H1 (cell line): ENCODE measurements around the gene GGA3. TPM values are rescaled to one million over a fixed set of nuclear protein-coding genes. Genes with fewer than 3 reads are reported as not detected.

Experiments
- CTCF ChIA-PET: fragments of 300-600 bp; sonication (Branson Sonifier 250); formaldehyde crosslinking; loops from one replicate; lab custom pipeline; 2021; ENCODE audit not compliant: partially characterized antibody; lab: Charles Lee
- POLR2A ChIA-PET: fragments of 300-600 bp; sonication (Branson Sonifier 250); formaldehyde crosslinking; loops from one replicate; lab custom pipeline; 2021; ENCODE audit warnings: inconsistent platforms; ENCODE audit not compliant: partially characterized antibody; lab: Charles Lee
- DNase-seq, 2 experiments: peaks; one replicate each; pipeline versions ENCODE4 v3.0.0 to v3.0.0-alpha.2; 2010 to 2022; ENCODE audit warnings: low spot score in 2 of 2, low read depth in 1 of 2, mixed read lengths in 1 of 2
- FAIRE-seq: peaks from 2 replicates; lab custom pipeline; 2011; peaks lifted over from hg19 to GRCh38; lab: Jason Lieb, UNC
- H2AFZ ChIP-seq: 2 replicates; pipeline ENCODE4 v1.8.1; 2012; ENCODE audit warnings: low read length, inconsistent platforms
- H2AK5ac ChIP-seq: 2 replicates; pipeline ENCODE4 v1.6.1; 2013; ENCODE audit warnings: low read depth, low read length
- H2BK120ac ChIP-seq: replicated peaks from 2 replicates; pipeline ENCODE3; 2013; ENCODE audit warnings: low read depth, low read length, inconsistent platforms
- H2BK12ac ChIP-seq: 2 replicates; pipeline ENCODE4 v1.6.1; 2013; ENCODE audit warnings: low read depth, low read length
- H2BK15ac ChIP-seq: 2 replicates; pipeline ENCODE4 v1.6.1; 2013; ENCODE audit warnings: low read length
- H2BK20ac ChIP-seq: 2 replicates; pipeline ENCODE4 v1.6.1; 2013; ENCODE audit warnings: low read length
- H2BK5ac ChIP-seq: 2 replicates; pipeline ENCODE4 v1.6.1; 2013; ENCODE audit warnings: low read depth, low read length
- H3K14ac ChIP-seq: 2 replicates; pipeline ENCODE4 v1.6.1; 2013; ENCODE audit warnings: inconsistent platforms; ENCODE audit not compliant: insufficient read length
- H3K18ac ChIP-seq: 2 replicates; pipeline ENCODE4 v1.6.1; 2013; ENCODE audit warnings: low read length; ENCODE audit errors: extremely low read depth
- H3K23ac ChIP-seq: 2 replicates; pipeline ENCODE4 v1.6.1; 2013; ENCODE audit warnings: inconsistent platforms; ENCODE audit not compliant: insufficient read length
- H3K23me2 ChIP-seq: 2 replicates; pipeline ENCODE4 v1.6.1; 2013; ENCODE audit warnings: low read depth, low read length
- H3K27ac ChIP-seq: 2 replicates; pipeline ENCODE4 v1.6.1; 2011; ENCODE audit warnings: low read depth, low read length, inconsistent platforms
- H3K27me3 ChIP-seq, 4 experiments: replicated peaks in 1 of 4; 1 replicate in 1 of 4; 2 replicates in 3 of 4; pipeline versions ENCODE4 v1.6.1 to v1.8.1; 2011 to 2013; ENCODE audit warnings: low read length in 3 of 4, mild to moderate bottlenecking in 3 of 4, inconsistent platforms in 2 of 4, mixed read lengths in 2 of 4, moderate library complexity in 1 of 4; ENCODE audit not compliant: control insufficient read depth in 3 of 4, insufficient read depth in 3 of 4; ENCODE audit errors: extremely low read depth in 1 of 4
- H3K36me3 ChIP-seq, 4 experiments: 2 replicates each; pipeline versions ENCODE4 v1.6.1 to v1.8.1; 2011 to 2013; ENCODE audit warnings: mild to moderate bottlenecking in 4 of 4, low read length in 3 of 4, moderate library complexity in 2 of 4, control low read depth in 1 of 4, inconsistent platforms in 1 of 4; ENCODE audit not compliant: insufficient read depth in 4 of 4, control insufficient read depth in 2 of 4
- H3K4ac ChIP-seq: replicated peaks from 2 replicates; pipeline ENCODE3; 2013; ENCODE audit warnings: low read length, low read depth, mixed read lengths, inconsistent platforms; ENCODE audit not compliant: insufficient read length
- H3K4me1 ChIP-seq, 4 experiments: replicated peaks in 1 of 4; 1 replicate in 1 of 4; 2 replicates in 3 of 4; pipeline versions ENCODE4 v1.6.1 to v1.8.1; 2011 to 2013; ENCODE audit warnings: low read length in 3 of 4, inconsistent platforms in 2 of 4, mixed read lengths in 1 of 4; ENCODE audit not compliant: insufficient read depth in 4 of 4, control insufficient read depth in 3 of 4
- H3K4me2 ChIP-seq, 2 experiments: 2 replicates each; pipeline versions ENCODE4 v1.6.1 to v1.8.1; 2011 to 2013; ENCODE audit warnings: low read depth in 2 of 2, low read length in 2 of 2, control low read depth in 1 of 2, inconsistent platforms in 1 of 2, mild to moderate bottlenecking in 1 of 2; ENCODE audit not compliant: insufficient read depth in 1 of 2
- H3K4me3 ChIP-seq, 4 experiments: fragments of 200-600, 300-600 bp in 1 of 4; sonication (generic), shearing (Covaris generic), sonication (Bioruptor Twin) in 1 of 4; 2 replicates each; pipeline versions ENCODE4 v1.5.1 to v1.8.1; 2011 to 2016; ENCODE audit warnings: low read length in 4 of 4, low read depth in 3 of 4, control low read depth in 2 of 4, inconsistent platforms in 2 of 4, mild to moderate bottlenecking in 2 of 4, mixed read lengths in 1 of 4, moderate library complexity in 1 of 4; ENCODE audit not compliant: insufficient read depth in 2 of 4; ENCODE audit errors: extremely low read depth in 1 of 4
- H3K56ac ChIP-seq: replicated peaks from 2 replicates; pipeline ENCODE3; 2013; ENCODE audit warnings: low read depth, mild to moderate bottlenecking, mixed read lengths, low read length, inconsistent platforms; ENCODE audit not compliant: insufficient read length
- H3K79me1 ChIP-seq: 2 replicates; pipeline ENCODE4 v1.6.1; 2013; ENCODE audit warnings: low read depth, low read length, control low read depth
- H3K79me2 ChIP-seq, 2 experiments: 2 replicates each; pipeline versions ENCODE4 v1.6.1 to v1.8.1; 2012 to 2013; ENCODE audit warnings: low read length in 2 of 2, mild to moderate bottlenecking in 2 of 2, inconsistent platforms in 1 of 2; ENCODE audit not compliant: insufficient read depth in 2 of 2, control insufficient read depth in 1 of 2
- H3K9ac ChIP-seq, 4 experiments: replicated peaks in 1 of 4; 1 replicate in 1 of 4; 2 replicates in 3 of 4; pipeline versions ENCODE4 v1.6.1 to v1.8.1; 2011 to 2013; ENCODE audit warnings: low read depth in 3 of 4, low read length in 3 of 4, control low read depth in 2 of 4, mild to moderate bottlenecking in 2 of 4, moderate library complexity in 2 of 4, inconsistent platforms in 1 of 4; ENCODE audit errors: extremely low read depth in 1 of 4
- H3K9me3 ChIP-seq, 2 experiments: 2 replicates each; pipeline versions ENCODE4 v1.6.1 to v1.8.1; 2012 to 2013; ENCODE audit warnings: mild to moderate bottlenecking in 2 of 2, moderate library complexity in 2 of 2, control low read depth in 1 of 2, inconsistent platforms in 1 of 2, low read depth in 1 of 2, low read length in 1 of 2, mixed read lengths in 1 of 2; ENCODE audit not compliant: insufficient read depth in 2 of 2
- H4K20me1 ChIP-seq, 2 experiments: replicated peaks in 1 of 2; 2 replicates each; pipeline versions ENCODE3 to v1.8.1; 2011 to 2013; ENCODE audit warnings: inconsistent platforms in 2 of 2, low read length in 2 of 2, mild to moderate bottlenecking in 1 of 2; ENCODE audit not compliant: insufficient read depth in 2 of 2, control insufficient read depth in 1 of 2
- H4K5ac ChIP-seq: 2 replicates; pipeline ENCODE4 v1.6.1; 2013; ENCODE audit warnings: low read length, low read depth, mixed read lengths, inconsistent platforms; ENCODE audit not compliant: insufficient read length
- H4K8ac ChIP-seq: 2 replicates; pipeline ENCODE4 v1.8.0; 2013; ENCODE audit warnings: mild to moderate bottlenecking, moderate library complexity, low read length, inconsistent platforms; ENCODE audit not compliant: insufficient read depth; ENCODE audit errors: extremely low read depth
- H4K91ac ChIP-seq: replicated peaks from 2 replicates; pipeline ENCODE3; 2013; ENCODE audit warnings: low read length, mixed read lengths, inconsistent platforms; ENCODE audit not compliant: insufficient read length
- ASH2L ChIP-seq: fragments of 200-600, 300-600 bp; sonication (generic); IDR thresholded peaks from one replicate; pipeline ENCODE4 v1.7.1; 2017; ENCODE audit warnings: low read length
- BACH1 ChIP-seq: IDR thresholded peaks from 2 replicates; pipeline ENCODE4 v1.6.1; 2012; ENCODE audit warnings: low read length, improper control_type of control experiment
- SIX5 ChIP-seq: IDR thresholded peaks from 2 replicates; pipeline ENCODE4 v1.6.1; 2011; ENCODE audit warnings: mild to moderate bottlenecking, low read depth, low read length
- WGBS, 2 experiments: shearing (Covaris generic) in 1 of 2; methylation state at CpG; one replicate each; pipeline versions ENCODE4 v1.1.6 to v1.1.7; 2013 to 2015; ENCODE audit warnings: low lambda C conversion rate in 2 of 2, mixed read lengths in 2 of 2, inconsistent platforms in 1 of 2, low coverage in 1 of 2, missing lambda C conversion rate in 1 of 2; ENCODE audit not compliant: insufficient replicate concordance in 2 of 2, insufficient coverage in 1 of 2, insufficient read length in 1 of 2; ENCODE audit errors: extremely low coverage in 1 of 2, missing lambda C conversion rate in 1 of 2; 5-methylcytosine and 5-hydroxymethylcytosine counted together
- polyA plus RNA-seq, 7 experiments: library from polyadenylated mRNA; depleted of rRNA in 3 of 7; stranded (reverse) in 5 of 7; unstranded in 2 of 7; fragments of >200 nt in 5 of 7; fragments of 200-250 nt in 2 of 7; gene quantifications; 1 replicate in 5 of 7; 2 replicates in 1 of 7; 4 replicates in 1 of 7; pipeline versions ENCODE4 v1.2.1 to v1.2.3, GENCODE V29; 2011 to 2013; ENCODE audit warnings: missing spikeins in 2 of 7, mixed read lengths in 2 of 7
- total RNA-seq: library from RNA; stranded (reverse); fragmentation: NEBNext Ultra II Directional; extraction: Animal tissue kit (Norgen Biotek cat#: 25700); gene quantifications from 2 replicates; pipeline ENCODE4 v1.2.1, GENCODE V29; 2021

The GGA3 gene
- total and polyA plus RNA-seq, 2 of the 8 experiments (the other 6 are each of a cell fraction or from before 2014, with no cell fraction given) = 40.6 to 60.0 TPM

DNA sequence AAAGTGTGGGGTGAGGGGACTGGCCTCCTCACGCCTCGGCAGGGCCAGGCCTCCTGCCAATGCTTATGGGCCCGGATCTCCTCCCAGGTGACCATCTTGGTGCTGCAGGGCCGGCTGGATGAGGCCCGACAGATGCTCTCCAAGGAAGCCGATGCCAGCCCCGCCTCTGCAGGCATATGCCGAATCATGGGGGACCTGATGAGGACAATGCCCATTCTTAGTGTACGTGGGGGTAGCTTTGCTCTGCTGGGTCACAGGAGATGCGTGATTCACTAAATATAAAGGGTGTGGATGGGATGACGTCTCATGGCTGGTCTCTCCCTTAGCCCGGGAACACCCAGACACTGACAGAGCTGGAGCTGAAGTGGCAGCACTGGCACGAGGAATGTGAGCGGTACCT, 36.4 kb downstream of the GGA3 start:
- Histone ChIP-seq H3K79me2 (no peaks in the 10 kb centered on the region), H3K4me3 (no peak overlapping the region), H4K5ac (no peak overlapping the region), H3K23me2 (no peaks in the 10 kb centered on the region), H2BK20ac (no peak overlapping the region), H3K9ac (no peak overlapping the region), H2BK12ac (no peak overlapping the region), H3K56ac (no peak overlapping the region), H3K27me3 (no peaks in the 10 kb centered on the region), H4K91ac (no peak overlapping the region), H3K14ac (no peak overlapping the region), H2AK5ac (no peak overlapping the region), H3K18ac (no peak overlapping the region), H3K23ac (no peak overlapping the region), H4K8ac (no peak overlapping the region), H2BK15ac (no peak overlapping the region), H3K4me1 (no peaks in the 10 kb centered on the region), H2BK120ac (no peak overlapping the region), H2BK5ac (no peak overlapping the region), H3K27ac (no peak overlapping the region), H4K20me1 (peaks cover 0 to 9% of the 10 kb centered on the region in 2 experiments), H2AFZ (no peak overlapping the region), H3K4me2 (no peak overlapping the region), H3K79me1 (no peaks in the 10 kb centered on the region), H3K36me3 (peaks cover 11 to 58% (median 38%) of the 10 kb centered on the region in 4 experiments; a peak in 7 of 8 replicates), H3K4ac (no peak overlapping the region), H3K9me3 (no peaks in the 10 kb centered on the region)
- POLR2A ChIA-PET = interaction anchor here (1.4 to 1.8 kb wide), 4 partner anchors 10 to 36 kb away, joined by 3 to 9 read pairs (median 4); partner anchors contain the start of genes GGA3 and MRPS7
- CTCF ChIA-PET = interaction anchor here (0.7 to 6.4 kb wide), 5 partner anchors 9 to 111 kb away, joined by 3 to 56 read pairs (median 5); no protein-coding TSS in a partner anchor
- DNase-seq (no peak), FAIRE-seq (no peak)
- 90% methylated on average over 14 of the region's 14 CpGs; no CpG with 5 or more reads in 1 of the 2 experiments for WGBS, 2 experiments
- no peak for TF ChIP-seq SIX5
- no peak for TF ChIP-seq ASH2L
- no peak for TF ChIP-seq BACH1
